GM06990 (cell line): ENCODE results near the gene THSD4.

ENCODE experiments used
- DNase-seq: peaks from one replicate; pipeline ENCODE4 v3.0.0-alpha.2; 2011; ENCODE audit not compliant: insufficient read length; ENCODE audit errors: extremely low read depth
- H3K27me3 ChIP-seq: replicated peaks from 2 replicates; pipeline ENCODE4 v1.6.0; 2011; ENCODE audit warnings: low read length; ENCODE audit not compliant: control insufficient read depth, insufficient read depth
- H3K36me3 ChIP-seq: 2 replicates; pipeline ENCODE4 v1.5.1; 2011; ENCODE audit warnings: low read length; ENCODE audit not compliant: control insufficient read depth, insufficient read depth
- H3K4me3 ChIP-seq: replicated peaks from 2 replicates; pipeline ENCODE4 v1.5.1; 2011; ENCODE audit warnings: low read depth, mild to moderate bottlenecking, control low read depth, low read length
- TF ChIP-seq, protein P1 (sequence below): IDR thresholded peaks from 2 replicates; pipeline ENCODE4 v1.5.1; 2011; ENCODE audit warnings: low read length, control low read depth, mild to moderate bottlenecking, inconsistent platforms; ENCODE audit not compliant: insufficient read depth, poor library complexity, severe bottlenecking

THSD4 gene

DNA sequence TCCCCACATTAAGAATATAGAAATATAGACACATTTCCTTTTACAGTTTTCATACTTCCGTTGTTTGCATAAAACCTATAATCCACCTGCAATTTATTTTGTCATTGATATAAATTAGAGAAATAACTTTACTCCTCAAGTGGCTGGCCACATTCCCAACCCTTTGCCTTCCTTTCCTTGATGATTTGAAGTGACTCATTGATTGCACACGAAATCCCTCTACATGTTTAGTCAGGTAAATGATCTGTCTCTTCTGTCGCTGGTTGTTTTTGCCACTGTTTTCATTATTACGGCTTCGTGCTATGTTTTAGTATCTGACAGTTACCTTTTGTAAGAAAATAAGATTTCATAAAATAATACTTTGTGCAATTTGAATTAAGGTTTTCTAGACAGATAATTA, 422.9 kb downstream of the THSD4 start:
- TF ChIP-seq, protein P1, sequence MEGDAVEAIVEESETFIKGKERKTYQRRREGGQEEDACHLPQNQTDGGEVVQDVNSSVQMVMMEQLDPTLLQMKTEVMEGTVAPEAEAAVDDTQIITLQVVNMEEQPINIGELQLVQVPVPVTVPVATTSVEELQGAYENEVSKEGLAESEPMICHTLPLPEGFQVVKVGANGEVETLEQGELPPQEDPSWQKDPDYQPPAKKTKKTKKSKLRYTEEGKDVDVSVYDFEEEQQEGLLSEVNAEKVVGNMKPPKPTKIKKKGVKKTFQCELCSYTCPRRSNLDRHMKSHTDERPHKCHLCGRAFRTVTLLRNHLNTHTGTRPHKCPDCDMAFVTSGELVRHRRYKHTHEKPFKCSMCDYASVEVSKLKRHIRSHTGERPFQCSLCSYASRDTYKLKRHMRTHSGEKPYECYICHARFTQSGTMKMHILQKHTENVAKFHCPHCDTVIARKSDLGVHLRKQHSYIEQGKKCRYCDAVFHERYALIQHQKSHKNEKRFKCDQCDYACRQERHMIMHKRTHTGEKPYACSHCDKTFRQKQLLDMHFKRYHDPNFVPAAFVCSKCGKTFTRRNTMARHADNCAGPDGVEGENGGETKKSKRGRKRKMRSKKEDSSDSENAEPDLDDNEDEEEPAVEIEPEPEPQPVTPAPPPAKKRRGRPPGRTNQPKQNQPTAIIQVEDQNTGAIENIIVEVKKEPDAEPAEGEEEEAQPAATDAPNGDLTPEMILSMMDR = no peak
- DNase-seq = no peak

DNA sequence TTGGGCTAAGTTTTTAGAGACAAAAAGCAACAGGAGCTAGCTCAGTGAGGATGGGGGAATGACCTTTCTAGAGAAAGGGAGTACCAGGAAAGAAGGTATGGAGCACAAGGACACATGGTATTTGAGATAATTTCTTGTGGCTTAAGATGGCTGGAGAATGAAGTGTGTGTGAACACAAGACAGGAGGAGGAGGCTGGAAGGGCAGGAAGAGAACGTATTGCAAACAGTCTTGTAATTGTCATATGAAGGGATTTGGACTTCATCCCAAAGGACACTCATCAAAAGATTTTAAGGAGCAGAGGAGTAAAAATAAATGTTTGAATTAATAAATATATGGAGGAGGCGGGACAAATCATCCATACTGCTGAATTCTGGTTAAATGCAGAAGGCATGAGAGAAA, 426.5 kb downstream of the THSD4 start:
- no peaks in the 10 kb centered on the region for H3K36me3 ChIP-seq
- DNase-seq = no peak
- H3K4me3 ChIP-seq = no peak overlapping the region
- TF ChIP-seq, protein P1 = no peak
- no peaks in the 10 kb centered on the region; the same call in 1 of the 2 replicates for H3K27me3 ChIP-seq

More for the DNA sequence above, 422.9 kb downstream of the THSD4 start:
- Histone ChIP-seq H3K36me3 (no peaks in the 10 kb centered on the region), H3K27me3 (no peaks in the 10 kb centered on the region; the same call in none of the 2 replicates), H3K4me3 (no peak overlapping the region)

DNA sequence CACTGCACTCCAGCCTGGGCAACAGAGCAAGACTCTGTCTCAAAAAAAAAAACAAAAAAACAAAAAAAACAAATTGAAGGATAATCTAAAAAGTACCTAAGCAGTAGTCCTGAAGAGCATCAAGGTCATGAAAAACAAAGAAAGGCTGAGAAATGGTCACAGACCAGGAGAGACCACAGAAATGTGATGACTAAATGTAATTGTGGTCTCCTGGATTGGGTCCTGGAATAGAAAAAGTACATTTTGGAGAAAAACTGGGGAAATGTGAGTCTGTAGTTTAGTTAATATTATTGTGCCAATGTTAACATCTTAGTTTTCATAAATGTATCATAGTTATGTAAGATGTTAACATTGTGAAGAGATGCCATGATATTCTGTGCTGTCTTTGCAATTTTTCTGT, 427.6 kb downstream of the THSD4 start:
- TF ChIP-seq, protein P1 = no peak
- H3K36me3 ChIP-seq = no peaks in the 10 kb centered on the region
- no peaks in the 10 kb centered on the region; the same call in 1 of the 2 replicates for H3K27me3 ChIP-seq
- no peak for DNase-seq
- H3K4me3 ChIP-seq = no peak overlapping the region

DNA sequence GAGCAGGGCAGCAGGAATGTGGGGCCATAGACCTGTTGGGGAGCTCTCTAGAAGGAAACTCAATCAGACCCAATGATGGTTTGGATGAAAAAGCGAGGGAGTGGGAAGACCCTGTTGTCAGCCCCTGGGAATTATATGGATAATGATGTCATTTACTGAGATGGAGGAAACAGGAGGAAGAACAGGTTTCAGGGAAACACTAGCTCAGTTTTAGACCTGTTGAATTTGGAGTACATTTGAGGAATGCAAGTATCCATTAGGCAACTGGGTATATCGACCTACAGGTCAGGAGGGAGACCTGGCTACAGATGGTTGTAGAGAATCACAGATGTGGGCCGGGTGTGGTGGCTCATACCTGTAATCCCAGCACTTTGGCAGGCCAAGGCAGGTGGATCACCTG, 428.1 kb downstream of the THSD4 start:
- TF ChIP-seq, protein P1 = no peak
- Histone ChIP-seq H3K27me3 (no peaks in the 10 kb centered on the region; the same call in 1 of the 2 replicates), H3K36me3 (no peaks in the 10 kb centered on the region), H3K4me3 (no peak overlapping the region)
- no peak for DNase-seq

DNA sequence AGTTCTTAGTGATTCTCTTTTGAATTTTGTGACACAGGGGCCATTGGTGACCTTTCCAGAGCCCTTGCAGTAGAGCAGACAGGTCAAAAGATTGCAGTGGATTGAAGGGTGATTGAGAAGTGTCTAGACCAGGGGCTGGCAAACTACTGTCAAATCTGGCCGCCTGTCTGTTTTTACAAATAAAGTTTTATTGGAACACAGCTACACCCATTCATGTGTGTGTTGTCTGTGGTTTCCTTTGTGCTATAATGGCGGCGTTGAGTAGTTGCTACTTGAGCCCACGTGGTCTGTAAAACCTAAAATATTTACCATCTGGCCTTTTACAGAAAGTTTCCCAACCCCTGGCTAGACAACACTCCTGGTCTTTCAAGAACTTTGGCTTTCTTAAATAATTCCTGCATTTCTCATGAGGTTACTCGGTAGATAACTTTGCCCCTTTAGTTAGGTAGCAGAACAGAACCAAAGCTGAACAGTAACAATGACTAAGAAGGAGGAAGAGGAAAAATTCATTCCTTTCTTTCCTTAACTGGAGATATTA, 430.0 kb downstream of the THSD4 start:
- no peak for DNase-seq
- no peaks in the 10 kb centered on the region; the same call in 1 of the 2 replicates for H3K27me3 ChIP-seq
- TF ChIP-seq, protein P1 = no peak
- no peaks in the 10 kb centered on the region for H3K36me3 ChIP-seq
- no peak overlapping the region for H3K4me3 ChIP-seq

DNA sequence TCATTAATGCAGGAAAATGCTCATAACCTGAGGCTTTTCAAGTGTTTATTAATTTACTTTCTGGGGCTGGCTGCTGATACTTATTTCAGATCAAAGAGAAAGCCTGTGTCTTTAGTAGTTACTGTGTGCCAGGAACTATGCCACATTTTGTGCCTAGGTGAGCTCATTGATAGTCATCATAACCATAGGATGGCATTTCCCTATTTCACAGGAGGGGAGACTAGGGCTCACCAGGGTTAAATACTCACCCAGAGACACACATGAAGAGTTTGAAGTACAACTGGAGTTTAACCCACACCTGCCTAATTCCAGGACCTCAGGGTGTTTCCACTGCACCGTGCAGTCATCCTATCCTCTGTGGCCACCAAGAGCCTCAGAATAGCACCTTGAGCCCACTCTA, 430.7 kb downstream of the THSD4 start:
- no peak for DNase-seq
- no peaks in the 10 kb centered on the region for H3K36me3 ChIP-seq
- TF ChIP-seq, protein P1 = no peak
- H3K27me3 ChIP-seq = no peaks in the 10 kb centered on the region; the same call in 1 of the 2 replicates
- H3K4me3 ChIP-seq = no peak overlapping the region
